ENCODE data around the gene BCAS4. TPM values are rescaled to one million over a fixed set of nuclear protein-coding genes. Genes with fewer than 3 reads are reported as not detected.
A peak's percentile ranks its signal among the peaks of the same experiment; 100 is the strongest.

BCAS4 gene
- total RNA-seq, 1 experiment from 2014 or later: 29.9 TPM

- H3K4me3 Mint-ChIP-seq (ENCODE audit: unreplicated experiment): no peak overlapping the region
- H3K36me3 ChIP-seq (ENCODE audit: control insufficient read depth, insufficient read depth, low read length): no peaks in the 10 kb centered on the region
- BruUV-seq (replicated peaks): no TSS peak
- no peaks in the 10 kb centered on the region for H3K27me3 Mint-ChIP-seq (ENCODE audit: insufficient read depth, unreplicated experiment)
- TF ChIP-seq, protein P1, sequence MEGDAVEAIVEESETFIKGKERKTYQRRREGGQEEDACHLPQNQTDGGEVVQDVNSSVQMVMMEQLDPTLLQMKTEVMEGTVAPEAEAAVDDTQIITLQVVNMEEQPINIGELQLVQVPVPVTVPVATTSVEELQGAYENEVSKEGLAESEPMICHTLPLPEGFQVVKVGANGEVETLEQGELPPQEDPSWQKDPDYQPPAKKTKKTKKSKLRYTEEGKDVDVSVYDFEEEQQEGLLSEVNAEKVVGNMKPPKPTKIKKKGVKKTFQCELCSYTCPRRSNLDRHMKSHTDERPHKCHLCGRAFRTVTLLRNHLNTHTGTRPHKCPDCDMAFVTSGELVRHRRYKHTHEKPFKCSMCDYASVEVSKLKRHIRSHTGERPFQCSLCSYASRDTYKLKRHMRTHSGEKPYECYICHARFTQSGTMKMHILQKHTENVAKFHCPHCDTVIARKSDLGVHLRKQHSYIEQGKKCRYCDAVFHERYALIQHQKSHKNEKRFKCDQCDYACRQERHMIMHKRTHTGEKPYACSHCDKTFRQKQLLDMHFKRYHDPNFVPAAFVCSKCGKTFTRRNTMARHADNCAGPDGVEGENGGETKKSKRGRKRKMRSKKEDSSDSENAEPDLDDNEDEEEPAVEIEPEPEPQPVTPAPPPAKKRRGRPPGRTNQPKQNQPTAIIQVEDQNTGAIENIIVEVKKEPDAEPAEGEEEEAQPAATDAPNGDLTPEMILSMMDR (IDR thresholded peaks at IDR 0.05; ENCODE audit: insufficient read depth in 1 of 2, low read depth in 1 of 2, low read length in 1 of 2, severe bottlenecking in 1 of 2, unreplicated experiment in 1 of 2): no peak
- H3K27me3 ChIP-seq (replicated peaks; ENCODE audit: control insufficient read depth, insufficient read depth, low read length): no peaks in the 10 kb centered on the region
- no peaks in the 10 kb centered on the region for H3K9me3 Mint-ChIP-seq (ENCODE audit: unreplicated experiment)
- peaks cover 13% of the 10 kb centered on the region for H3K4me1 ChIP-seq
- ChIA-PET POLR2A (interaction anchor here (0.6 to 0.7 kb wide), 2 partner anchors 19 to 48 kb away, joined by 3 read pairs; no protein-coding TSS in a partner anchor), CTCF (interaction anchor here (0.7 to 0.9 kb wide), 3 partner anchors 15 to 18 kb away, joined by 3 to 4 read pairs (median 4); no protein-coding TSS in a partner anchor)
- no peak overlapping the region for H3K27ac Mint-ChIP-seq (ENCODE audit: unreplicated experiment)
- H3K4me3 ChIP-seq (ENCODE audit: low read depth, low read length): no peak overlapping the region
- DNase-seq: peak in 1 of 2 experiments; percentile 31
- intact Hi-C loops (cut with micrococcal nuclease; ENCODE audit: unreplicated experiment): no loop called here
- no peaks in the 10 kb centered on the region for H3K36me3 Mint-ChIP-seq (ENCODE audit: insufficient read depth, unreplicated experiment)
- H3K9me3 ChIP-seq: no peaks in the 10 kb centered on the region
- H3K4me1 Mint-ChIP-seq (ENCODE audit: low read depth, unreplicated experiment): peaks cover 10% of the 10 kb centered on the region
Measured at GRCh38 chr20:50772420-50773185, 22.3 kb upstream of the BCAS4 start.

DNA sequence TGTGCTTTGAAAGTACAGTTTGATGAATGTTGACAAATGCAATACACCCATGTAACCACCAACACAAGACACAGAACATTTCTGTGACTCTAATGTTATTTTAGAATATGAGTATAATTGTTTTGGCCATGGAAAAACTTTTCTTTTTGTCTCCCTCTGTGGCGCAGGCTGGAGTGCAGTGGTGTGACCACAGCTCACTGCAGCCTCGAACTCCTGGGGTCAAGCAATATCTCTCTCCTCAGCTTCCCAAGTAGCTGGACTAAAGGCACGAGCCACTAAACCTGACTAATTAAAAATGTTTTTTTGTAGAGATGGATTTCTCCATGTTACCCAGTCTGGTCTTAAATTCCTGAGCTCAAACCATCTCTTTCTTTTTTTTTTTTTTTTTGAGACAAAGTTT, 20.3 kb upstream of the BCAS4 start:
- Mint-ChIP-seq H3K4me3 (ENCODE audit: unreplicated experiment) (no peak overlapping the region), H3K27me3 (ENCODE audit: insufficient read depth, unreplicated experiment) (no peaks in the 10 kb centered on the region), H3K9me3 (ENCODE audit: unreplicated experiment) (no peaks in the 10 kb centered on the region), H3K36me3 (ENCODE audit: insufficient read depth, unreplicated experiment) (no peaks in the 10 kb centered on the region), H3K4me1 (ENCODE audit: low read depth, unreplicated experiment) (peaks cover 9% of the 10 kb centered on the region), H3K27ac (ENCODE audit: unreplicated experiment) (no peak overlapping the region)
- Histone ChIP-seq H3K27me3 (replicated peaks; ENCODE audit: control insufficient read depth, insufficient read depth, low read length) (no peaks in the 10 kb centered on the region), H3K36me3 (ENCODE audit: control insufficient read depth, insufficient read depth, low read length) (no peaks in the 10 kb centered on the region), H3K4me3 (ENCODE audit: low read depth, low read length) (no peak overlapping the region), H3K9me3 (no peaks in the 10 kb centered on the region), H3K4me1 (peaks cover 10% of the 10 kb centered on the region; the same call in 1 of the 2 replicates)
- DNase-seq: peak in 1 of 2 experiments; percentile 7
- no TSS peak for BruUV-seq (replicated peaks)
- CTCF ChIA-PET: interaction anchor here (0.6 to 1.4 kb wide), 6 partner anchors 13 to 61 kb away, joined by 3 to 7 read pairs (median 4); no protein-coding TSS in a partner anchor
- TF ChIP-seq, protein P1 (IDR thresholded peaks at IDR 0.05; ENCODE audit: insufficient read depth in 1 of 2, low read depth in 1 of 2, low read length in 1 of 2, severe bottlenecking in 1 of 2, unreplicated experiment in 1 of 2): no peak
- intact Hi-C loops (cut with micrococcal nuclease; ENCODE audit: unreplicated experiment): no loop called here
- POLR2A ChIA-PET: interaction anchor here (0.6 kb wide), 1 partner anchor 14 kb away, joined by 5 read pairs; no protein-coding TSS in a partner anchor

GRCh38 chr20:50776122-50776817, 18.6 kb upstream of the BCAS4 start:
- intact Hi-C loops (cut with micrococcal nuclease; ENCODE audit: unreplicated experiment): no loop called here
- no TSS peak for BruUV-seq (replicated peaks)
- CTCF ChIA-PET: interaction anchor here (0.6 to 1.4 kb wide), 2 partner anchors 15 to 17 kb away, joined by 3 to 4 read pairs; no protein-coding TSS in a partner anchor
- Mint-ChIP-seq H3K27ac (ENCODE audit: unreplicated experiment) (no peak overlapping the region), H3K36me3 (ENCODE audit: insufficient read depth, unreplicated experiment) (no peaks in the 10 kb centered on the region), H3K27me3 (ENCODE audit: insufficient read depth, unreplicated experiment) (no peaks in the 10 kb centered on the region), H3K4me1 (ENCODE audit: low read depth, unreplicated experiment) (peaks cover 4% of the 10 kb centered on the region), H3K9me3 (ENCODE audit: unreplicated experiment) (no peaks in the 10 kb centered on the region), H3K4me3 (ENCODE audit: unreplicated experiment) (no peak overlapping the region)
- peak in 1 of 2 experiments; percentile 43 for DNase-seq
- Histone ChIP-seq H3K4me3 (ENCODE audit: low read depth, low read length) (no peak overlapping the region), H3K36me3 (ENCODE audit: control insufficient read depth, insufficient read depth, low read length) (no peaks in the 10 kb centered on the region), H3K4me1 (peaks cover 6% of the 10 kb centered on the region; the same call in 1 of the 2 replicates), H3K27me3 (replicated peaks; ENCODE audit: control insufficient read depth, insufficient read depth, low read length) (no peaks in the 10 kb centered on the region), H3K9me3 (no peaks in the 10 kb centered on the region)
- POLR2A ChIA-PET: interaction anchor here (0.8 kb wide), 1 partner anchor 15 kb away, joined by 3 read pairs; no protein-coding TSS in a partner anchor
- TF ChIP-seq, protein P1 (IDR thresholded peaks at IDR 0.05; ENCODE audit: insufficient read depth in 1 of 2, low read depth in 1 of 2, low read length in 1 of 2, severe bottlenecking in 1 of 2, unreplicated experiment in 1 of 2): no peak

Data from Caco-2 (cell line).